IMR-90 (cell line): ENCODE data around the gene GGA2. TPM values are rescaled to one million over a fixed set of nuclear protein-coding genes. Genes with fewer than 3 reads are reported as not detected.

ENCODE experiments used
- ATAC-seq: fragments of 200-7000 bp; cut with Tn5 transposase; 2 replicates; pipeline ENCODE4 v1.9.1; 2020; ENCODE audit warnings: low read depth, mild to moderate bottlenecking, moderate library complexity
- BruUV-seq: library from RNA; stranded (reverse); fragments of 400-500 nt; replicated peaks from 2 replicates; lab custom pipeline; 2021; lab: Mats Ljungman, UMichigan
- CTCF ChIA-PET: fragments of 300-600 bp; formaldehyde crosslinking; extraction: SDS; loops from one replicate; lab custom pipeline; 2021; ENCODE audit warnings: antibody characterized with exemption; lab: Yijun Ruan, JAX
- POLR2A ChIA-PET: fragments of 300-600 bp; sonication (Branson Sonifier 250); formaldehyde crosslinking; loops from one replicate; lab custom pipeline; 2022; ENCODE audit warnings: antibody characterized with exemption; ENCODE audit not compliant: unreplicated experiment; lab: Charles Lee
- DNase-seq: peaks from one replicate; pipeline ENCODE4 v3.0.0; 2013
- H2AFZ ChIP-seq: replicated peaks from 2 replicates; pipeline ENCODE3; 2013; ENCODE audit warnings: low read length, mild to moderate bottlenecking; ENCODE audit not compliant: poor library complexity
- H2AK5ac ChIP-seq: 2 replicates; pipeline ENCODE4 v1.6.1; 2013; ENCODE audit warnings: low read depth, low read length, inconsistent platforms
- H2AK9ac ChIP-seq: replicated peaks from 2 replicates; pipeline ENCODE3; 2013; ENCODE audit warnings: mild to moderate bottlenecking, low read depth, low read length, moderate library complexity; ENCODE audit not compliant: poor library complexity
- H2BK120ac ChIP-seq: 2 replicates; pipeline ENCODE4 v1.6.1; 2013; ENCODE audit warnings: low read depth, low read length, inconsistent platforms
- H2BK15ac ChIP-seq: 3 replicates; pipeline ENCODE4 v1.6.1; 2013; ENCODE audit warnings: low read depth, low read length, inconsistent platforms
- H2BK20ac ChIP-seq: 2 replicates; pipeline ENCODE4 v1.6.1; 2013; ENCODE audit warnings: low read depth, mild to moderate bottlenecking, inconsistent platforms, low read length, moderate library complexity
- H2BK5ac ChIP-seq: 2 replicates; pipeline ENCODE4 v1.6.1; 2013; ENCODE audit warnings: mild to moderate bottlenecking, low read depth, low read length, inconsistent platforms; ENCODE audit not compliant: poor library complexity, severe bottlenecking
- H3K14ac ChIP-seq: replicated peaks from 2 replicates; pipeline ENCODE4 v1.6.1; 2013; ENCODE audit warnings: low read depth, low read length, inconsistent platforms
- H3K18ac ChIP-seq: 2 replicates; pipeline ENCODE4 v1.6.1; 2013; ENCODE audit warnings: low read depth, low read length, control low read depth
- H3K23ac ChIP-seq: 2 replicates; pipeline ENCODE4 v1.6.1; 2013; ENCODE audit warnings: low read depth, low read length, inconsistent platforms
- H3K27ac ChIP-seq: 2 replicates; pipeline ENCODE4 v1.5.1; 2013; ENCODE audit warnings: mild to moderate bottlenecking, control low read depth, low read length; ENCODE audit not compliant: insufficient read depth
- H3K27me3 ChIP-seq: 2 replicates; pipeline ENCODE4 v1.6.1; 2013; ENCODE audit warnings: low read length; ENCODE audit not compliant: control insufficient read depth, insufficient read depth
- H3K36me3 ChIP-seq: 2 replicates; pipeline ENCODE4 v1.6.1; 2013; ENCODE audit warnings: low read length, mixed read lengths; ENCODE audit not compliant: control insufficient read depth, insufficient read depth
- H3K4ac ChIP-seq: 2 replicates; pipeline ENCODE4 v1.6.1; 2013; ENCODE audit warnings: low read depth, low read length, inconsistent platforms
- H3K4me1 ChIP-seq: 2 replicates; pipeline ENCODE4 v1.6.1; 2013; ENCODE audit warnings: low read length, mixed read lengths; ENCODE audit not compliant: control insufficient read depth, insufficient read depth
- H3K4me2 ChIP-seq: 2 replicates; pipeline ENCODE4 v1.6.1; 2013; ENCODE audit warnings: low read depth, mild to moderate bottlenecking, control low read depth, low read length, moderate library complexity
- H3K4me3 ChIP-seq: 2 replicates; pipeline ENCODE4 v1.5.1; 2013; ENCODE audit warnings: low read depth, mild to moderate bottlenecking, control low read depth, low read length, moderate library complexity; ENCODE audit not compliant: insufficient read depth
- H3K56ac ChIP-seq: 2 replicates; pipeline ENCODE4 v1.6.1; 2013; ENCODE audit warnings: low read length, inconsistent platforms; ENCODE audit not compliant: insufficient read depth; ENCODE audit errors: extremely low read depth
- H3K79me1 ChIP-seq, 2 experiments: 2 replicates each; pipeline ENCODE4 v1.6.1; 2013; ENCODE audit warnings: low read length in 2 of 2, inconsistent platforms in 1 of 2, low read depth in 1 of 2
- H3K9ac ChIP-seq: 2 replicates; pipeline ENCODE4 v1.6.1; 2013; ENCODE audit warnings: low read depth, low read length, control low read depth
- H3K9me1 ChIP-seq: 2 replicates; pipeline ENCODE4 v1.6.1; 2013; ENCODE audit warnings: low read length, inconsistent platforms; ENCODE audit not compliant: insufficient read depth
- H3K9me3 ChIP-seq: 2 replicates; pipeline ENCODE4 v1.6.1; 2013; ENCODE audit warnings: low read length; ENCODE audit not compliant: control insufficient read depth, insufficient read depth
- H4K20me1 ChIP-seq: 2 replicates; pipeline ENCODE4 v1.6.1; 2013; ENCODE audit warnings: low read length, inconsistent platforms; ENCODE audit not compliant: insufficient read depth
- H4K5ac ChIP-seq: 2 replicates; pipeline ENCODE4 v1.6.1; 2013; ENCODE audit warnings: mild to moderate bottlenecking, low read depth, low read length, control low read depth
- H4K8ac ChIP-seq, 2 experiments: 2 replicates each; pipeline ENCODE4 v1.6.1; 2013; ENCODE audit warnings: low read depth in 2 of 2, low read length in 2 of 2, control low read depth in 1 of 2, inconsistent platforms in 1 of 2
- H4K91ac ChIP-seq: 2 replicates; pipeline ENCODE4 v1.6.1; 2013; ENCODE audit warnings: low read depth, low read length, inconsistent platforms; ENCODE audit not compliant: insufficient read depth
- MAFK ChIP-seq: IDR thresholded peaks from 2 replicates; pipeline ENCODE4 v1.6.1; 2012; ENCODE audit warnings: low read depth, low read length, improper control_type of control experiment
- SMC3 ChIP-seq: fragments of 150-350 bp; IDR thresholded peaks from 2 replicates; pipeline ENCODE4 v1.6.1; 2016; ENCODE audit warnings: low read depth, mild to moderate bottlenecking, antibody characterized with exemption, low read length, moderate library complexity
- WGBS, 2 experiments: methylation state at CpG; one replicate each; pipeline versions ENCODE4 v1.1.5 to v1.1.7; 2013; ENCODE audit warnings: missing lambda C conversion rate in 2 of 2; ENCODE audit not compliant: insufficient read length in 1 of 2; ENCODE audit errors: extremely low coverage in 2 of 2; 5-methylcytosine and 5-hydroxymethylcytosine counted together
- dilution Hi-C: fragments of 300-500 bp; cut with HindIII; formaldehyde crosslinking; loops from one replicate; pipeline ENCODE4 v1.14.3; 2018; ENCODE audit warnings: low sequenced_read_pairs; ENCODE audit not compliant: unreplicated experiment
- in situ Hi-C: fragments of 300-500 bp; cut with MboI; formaldehyde crosslinking; loops from 3 replicates; pipeline ENCODE4 v1.14.3; 2019; ENCODE audit warnings: low sequenced_read_pairs, inconsistent platforms, mixed read lengths
- intact Hi-C: fragments of 100-400 bp; cut with micrococcal nuclease; formaldehyde crosslinking; loops from 2 replicates; pipeline ENCODE4 v1.10.0; 2022
- polyA plus RNA-seq, 3 experiments: library from polyadenylated mRNA; depleted of rRNA; stranded (reverse); fragments of >200 nt; gene quantifications; 2 replicates each; pipeline ENCODE4 v1.2.3, GENCODE V29; 2012; ENCODE audit warnings: low replicate concordance in 1 of 3
- total RNA-seq: library from RNA; depleted of rRNA; stranded (reverse); fragments of >200 nt; gene quantifications from 2 replicates; pipeline ENCODE4 v1.2.3, GENCODE V29; 2012

Gene GGA2
- total and polyA plus RNA-seq, 2 of the 4 experiments (the other 2 are of a cell fraction), result 16.5 to 30.1 TPM

DNA sequence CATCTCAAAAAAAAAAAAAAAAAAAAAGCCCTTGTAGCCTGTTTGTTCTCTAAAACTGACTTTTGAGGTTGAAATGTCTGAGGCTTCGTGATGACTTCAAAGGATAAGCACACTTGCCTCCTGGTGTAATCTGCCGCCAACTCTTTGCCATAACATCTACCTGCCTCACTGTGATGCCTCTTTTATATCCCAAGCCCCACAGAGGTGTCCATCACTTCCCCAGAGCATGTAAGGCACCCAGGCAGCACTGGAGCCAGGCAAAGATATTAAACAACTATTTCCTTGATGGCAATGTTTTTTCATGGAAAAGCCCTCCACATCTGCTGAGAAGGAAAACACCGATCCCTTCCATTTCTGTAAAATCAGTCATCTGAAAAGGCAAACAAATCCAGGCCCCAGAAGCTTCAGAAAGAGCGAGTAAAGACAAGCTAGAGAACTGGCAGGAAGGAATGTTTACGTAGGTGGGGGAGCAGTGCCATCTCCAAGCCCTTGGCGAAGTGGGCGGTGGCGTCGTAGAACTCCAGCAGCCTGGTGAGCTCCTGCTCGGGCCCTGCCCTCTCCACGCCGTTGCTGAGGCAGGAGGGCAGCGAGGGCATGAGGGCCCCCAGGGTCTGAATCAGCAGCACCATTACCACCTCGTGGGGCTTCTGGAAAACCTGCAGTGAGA is 85.9 kb downstream of the GGA2 start:
- POLR2A ChIA-PET, result no interaction called here
- in situ Hi-C loops, result no loop called here

More for the DNA sequence above, 85.9 kb downstream of the GGA2 start:
- BruUV-seq, result no TSS peak
- Histone ChIP-seq H3K27ac (peak overlapping the region; percentile 99; the same call in 1 of the 2 replicates), H3K9me3 (no peaks in the 10 kb centered on the region), H4K8ac (peak overlapping the region in 1 of 2 experiments; percentile 7; a peak in 2 of 4 replicates), H2AFZ (no peak overlapping the region), H4K5ac (peak overlapping the region; percentile 93), H3K18ac (peak overlapping the region; percentile 97), H2BK5ac (peak overlapping the region; percentile 62), H2BK15ac (peak overlapping the region; percentile 55; the same call in 1 of the 3 replicates), H3K9ac (no peak overlapping the region; the same call in 1 of the 2 replicates), H3K14ac (peak overlapping the region; percentile 53), H3K79me1 (peaks cover 3 to 6% of the 10 kb centered on the region in 2 experiments; a peak in 1 of 4 replicates), H3K9me1 (peaks cover 12% of the 10 kb centered on the region), H3K4me3 (no peak overlapping the region), H3K36me3 (peaks cover 11% of the 10 kb centered on the region), H2BK20ac (peak overlapping the region; percentile 72), H3K56ac (no peak overlapping the region), H3K4me1 (peaks cover 24% of the 10 kb centered on the region), H4K20me1 (peaks cover 3% of the 10 kb centered on the region; the same call in 1 of the 2 replicates), H3K4ac (peak overlapping the region; percentile 89), H3K23ac (peak overlapping the region; percentile 31; the same call in 1 of the 2 replicates), H2AK9ac (peak overlapping the region; percentile 62), H4K91ac (peak overlapping the region; percentile 49), H3K27me3 (no peaks in the 10 kb centered on the region), H2BK120ac (peak overlapping the region; percentile 86), H3K4me2 (0 out of 2 replicates have a peak overlapping the region, but pooled peaks have one; percentile 42), H2AK5ac (peak overlapping the region; percentile 30)
- ATAC-seq, result no peak; the same call in 1 of the 2 replicates
- DNase-seq, result peak; percentile 33
- 89% methylated on average over 10 of the region's 14 CpGs; no CpG with 5 or more reads in 1 of the 2 experiments for WGBS, 2 experiments
- CTCF ChIA-PET, result interaction anchor here (1.3 kb wide), 1 partner anchor 9 kb away, joined by 7 read pairs; no protein-coding TSS in a partner anchor
- dilution Hi-C loops, result no loop called here
- intact Hi-C loops, result no loop called here
- TF ChIP-seq MAFK (no peak), SMC3 (no peak)
